Measurements from ENCODE around the gene GGT7.
"Not testable (repeated sequence)": the region's sequence is repeated elsewhere in the genome, so short reads cannot be mapped to it uniquely, and the experiment has no call there.

GGT7 gene

GRCh38 chr20:34872622-34873224, at the start of gene GGT7:
TSS of gene GGT7 (minus strand) at chr20:34872856. CDS start at chr20:34872815, 41 bp downstream.
- DNase-seq, result peak; percentile 68

- no peak for DNase-seq
Observed at GRCh38 chr20:34921436-34921835, 48.8 kb upstream of the GGT7 start.

GRCh38 chr20:34920055-34920454, 47.4 kb upstream of the GGT7 start:
- DNase-seq, result no peak

GRCh38 chr20:34916774-34917354, 44.2 kb upstream of the GGT7 start:
- DNase-seq, result no peak

GRCh38 chr20:34915749-34916455, 43.2 kb upstream of the GGT7 start:
- no peak for DNase-seq

- no peak for DNase-seq
Observed at GRCh38 chr20:34915131-34915530, 42.5 kb upstream of the GGT7 start.

GRCh38 chr20:34907616-34908469, 35.2 kb upstream of the GGT7 start:
- peak; percentile 91 for DNase-seq

GRCh38 chr20:34904202-34904621, 31.6 kb upstream of the GGT7 start:
- no peak for DNase-seq

- not testable (repeated sequence) for DNase-seq
Observed at GRCh38 chr20:34898731-34899130, 26.1 kb upstream of the GGT7 start.

GRCh38 chr20:34898129-34898528, 25.5 kb upstream of the GGT7 start:
- not testable (repeated sequence) for DNase-seq

GRCh38 chr20:34896086-34896621, 23.5 kb upstream of the GGT7 start:
- no peak for DNase-seq

- DNase-seq, result no peak
Observed at GRCh38 chr20:34895465-34895864, 22.8 kb upstream of the GGT7 start.

GRCh38 chr20:34894723-34895122, 22.1 kb upstream of the GGT7 start:
- no peak for DNase-seq

GRCh38 chr20:34892671-34893070, 20.0 kb upstream of the GGT7 start:
- no peak for DNase-seq

GRCh38 chr20:34891166-34892062, 18.8 kb upstream of the GGT7 start:
- DNase-seq, result peak; percentile 67

GRCh38 chr20:34888468-34888867, 15.8 kb upstream of the GGT7 start:
- no peak for DNase-seq

- no peak for DNase-seq
Observed at GRCh38 chr20:34887023-34887422, 14.4 kb upstream of the GGT7 start.

GRCh38 chr20:34886122-34886521, 13.5 kb upstream of the GGT7 start:
- DNase-seq, result no peak

- DNase-seq, result no peak
Observed at GRCh38 chr20:34884260-34884659, 11.6 kb upstream of the GGT7 start.

GRCh38 chr20:34883809-34884208, 11.2 kb upstream of the GGT7 start:
- no peak for DNase-seq

GRCh38 chr20:34883087-34883688, 10.5 kb upstream of the GGT7 start:
- DNase-seq, result no peak

- no peak for DNase-seq
Observed at GRCh38 chr20:34881689-34882088, 9.0 kb upstream of the GGT7 start.

All from fibroblast of skin of right quadriceps (primary cell).